GM15510 (cell line): ENCODE measurements around the gene HIPK2.

Source experiments
- POLR2A ChIP-seq: IDR thresholded peaks from 3 replicates; pipeline ENCODE4 v1.6.1; 2011; ENCODE audit warnings: borderline replicate concordance; ENCODE audit not compliant: insufficient read length; ENCODE audit errors: extremely low read depth

The HIPK2 gene

DNA sequence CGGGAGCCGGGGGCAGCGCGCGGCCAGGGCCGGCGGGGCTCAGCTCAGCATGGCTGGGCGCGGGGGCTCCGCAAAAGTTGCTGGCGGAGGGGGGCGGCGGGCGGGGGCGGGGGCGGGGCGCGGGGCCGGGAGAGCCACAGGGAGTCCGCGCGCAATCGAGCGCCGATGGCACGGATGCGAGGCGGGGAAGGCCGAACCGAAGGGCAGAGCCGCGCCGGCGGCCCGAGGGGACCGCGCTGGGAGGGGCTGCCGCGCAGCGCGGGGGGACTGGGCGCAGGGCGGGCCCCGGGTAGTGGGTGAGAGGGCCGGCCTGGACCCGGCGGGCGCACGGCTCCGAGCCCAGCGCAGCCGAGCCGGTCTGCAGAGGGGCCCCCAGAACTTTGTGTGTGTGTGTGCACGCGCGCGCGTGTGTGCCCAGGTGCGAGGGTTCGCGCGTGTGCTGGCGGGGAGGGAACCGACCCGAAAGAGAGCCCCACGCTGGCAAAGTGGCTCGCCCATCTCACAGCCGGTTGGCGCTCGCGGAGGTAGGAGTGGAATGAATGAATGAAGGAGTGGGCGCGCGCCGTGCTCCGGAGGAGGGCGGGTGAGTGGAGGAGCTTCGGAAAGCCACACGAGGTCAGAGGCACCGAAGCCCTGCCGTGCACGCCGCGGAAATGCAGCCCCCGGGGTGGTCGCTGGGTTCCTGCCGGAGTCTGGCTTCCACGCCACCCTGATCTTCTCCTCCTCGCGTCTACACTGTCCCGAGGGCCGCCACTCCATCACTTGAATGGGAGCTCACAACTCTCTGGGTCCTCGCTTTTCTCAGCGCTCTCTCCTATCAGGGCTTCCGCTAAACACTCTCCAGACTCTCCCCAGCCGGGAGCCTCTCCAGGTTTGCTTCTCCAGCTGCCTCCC is at the start of gene HIPK2:
HIPK2 (minus strand) TSS at position 51 of the 894 bp plus-strand sequence. CDS start 375 bp downstream, outside the sequence.
- peak; percentile 43 for TF ChIP-seq POLR2A

DNA sequence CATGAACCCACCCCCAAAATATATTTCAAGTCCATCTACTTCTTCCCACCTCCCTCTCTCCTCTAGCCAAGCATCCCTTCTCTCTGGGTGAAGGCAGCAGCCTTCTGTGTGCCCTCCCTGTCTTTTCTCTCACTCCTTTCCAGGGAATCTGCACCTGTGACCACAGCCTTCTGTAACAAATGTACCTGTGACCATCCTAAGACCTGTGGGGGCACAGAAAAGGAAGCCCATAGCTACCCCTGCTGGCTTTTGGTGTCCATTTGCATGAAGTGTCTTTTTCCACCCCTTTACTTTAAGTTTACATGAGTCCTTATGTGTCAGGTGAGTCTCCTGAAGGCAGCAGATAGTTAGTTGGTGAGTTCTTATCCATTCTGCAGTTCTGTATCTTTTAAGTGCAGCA is 49.2 kb upstream of the HIPK2 start:
- TF ChIP-seq POLR2A = no peak

GRCh38 chr7:139825666-139826290 is 48.0 kb upstream of the HIPK2 start:
- no peak for TF ChIP-seq POLR2A

GRCh38 chr7:139823959-139824521 is 46.2 kb upstream of the HIPK2 start:
- no peak for TF ChIP-seq POLR2A

GRCh38 chr7:139822855-139823254 is 45.1 kb upstream of the HIPK2 start:
- TF ChIP-seq POLR2A = no peak

GRCh38 chr7:139821349-139822105 is 43.7 kb upstream of the HIPK2 start:
- no peak for TF ChIP-seq POLR2A

GRCh38 chr7:139820089-139820488 is 42.3 kb upstream of the HIPK2 start:
- no peak for TF ChIP-seq POLR2A

- TF ChIP-seq POLR2A = no peak
Observed at GRCh38 chr7:139817249-139817648, 39.5 kb upstream of the HIPK2 start.

DNA sequence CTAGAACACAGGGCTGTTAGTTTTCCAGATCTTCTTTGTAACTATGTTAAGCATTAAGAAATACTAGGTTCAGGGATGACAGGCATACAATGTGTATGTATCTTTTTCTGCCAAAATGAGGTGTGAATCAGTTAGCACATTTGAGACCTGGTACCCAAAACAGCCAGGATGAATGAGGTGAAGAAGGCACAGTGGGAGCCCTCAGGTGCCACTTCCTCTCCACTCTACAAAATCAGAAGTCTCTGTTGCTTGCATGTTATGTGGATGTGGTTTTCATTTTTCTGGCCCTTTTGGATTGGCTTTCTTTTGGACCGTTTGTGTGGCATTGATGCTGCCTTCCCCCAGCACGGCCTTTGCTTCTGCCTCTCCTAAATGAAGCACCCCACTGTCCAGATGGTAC is 35.9 kb upstream of the HIPK2 start:
- TF ChIP-seq POLR2A = no peak

- TF ChIP-seq POLR2A = no peak
Observed at GRCh38 chr7:139813151-139813550, 35.4 kb upstream of the HIPK2 start.

DNA sequence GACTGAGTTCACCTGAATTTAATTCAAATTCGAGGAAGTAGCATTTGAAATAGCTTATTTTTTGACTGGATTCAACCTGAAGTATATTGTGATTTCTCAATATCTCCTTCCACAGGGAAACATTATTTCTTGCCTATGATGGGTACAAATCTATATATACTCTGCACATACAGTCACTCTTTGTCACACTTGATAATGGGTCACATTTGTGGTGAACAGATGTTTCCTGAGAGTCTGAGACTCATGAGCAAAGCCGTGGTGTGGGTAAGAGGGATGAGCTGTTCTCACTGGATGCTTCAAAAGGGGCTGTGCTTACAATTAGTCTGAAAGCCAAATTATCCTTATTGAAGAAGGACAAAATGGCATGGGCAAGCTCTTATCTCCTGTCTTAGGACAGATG is 33.3 kb upstream of the HIPK2 start:
- TF ChIP-seq POLR2A = no peak

- TF ChIP-seq POLR2A = no peak
Observed at GRCh38 chr7:139808846-139809442, 31.1 kb upstream of the HIPK2 start.

- TF ChIP-seq POLR2A = no peak
Observed at GRCh38 chr7:139808427-139808826, 30.6 kb upstream of the HIPK2 start.

- no peak for TF ChIP-seq POLR2A
Observed at GRCh38 chr7:139807009-139807408, 29.2 kb upstream of the HIPK2 start.

DNA sequence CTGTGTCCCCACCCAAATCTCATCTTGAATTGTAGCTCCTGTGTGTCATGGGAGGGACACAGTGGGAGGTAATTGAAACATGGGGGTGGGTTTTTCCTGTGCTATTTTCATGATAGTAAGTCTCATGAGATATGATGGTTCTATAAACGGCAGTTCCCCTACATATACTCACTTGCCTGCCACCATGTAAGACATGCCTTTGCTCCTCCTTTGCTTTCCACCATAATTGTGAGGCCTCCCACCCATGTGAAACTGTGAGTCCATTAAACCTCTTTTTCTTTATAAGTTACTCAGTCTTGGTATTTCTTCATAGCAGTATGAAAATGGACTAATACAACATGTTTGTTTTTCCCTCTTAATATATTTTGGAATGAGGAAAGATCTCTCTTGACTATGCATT is 26.8 kb upstream of the HIPK2 start:
- no peak for TF ChIP-seq POLR2A

GRCh38 chr7:139799586-139799985 is 21.8 kb upstream of the HIPK2 start:
- TF ChIP-seq POLR2A = no peak

- TF ChIP-seq POLR2A = no peak
Observed at GRCh38 chr7:139798892-139799291, 21.1 kb upstream of the HIPK2 start.
